Measurements from ENCODE around the gene ZNF511.

DNA sequence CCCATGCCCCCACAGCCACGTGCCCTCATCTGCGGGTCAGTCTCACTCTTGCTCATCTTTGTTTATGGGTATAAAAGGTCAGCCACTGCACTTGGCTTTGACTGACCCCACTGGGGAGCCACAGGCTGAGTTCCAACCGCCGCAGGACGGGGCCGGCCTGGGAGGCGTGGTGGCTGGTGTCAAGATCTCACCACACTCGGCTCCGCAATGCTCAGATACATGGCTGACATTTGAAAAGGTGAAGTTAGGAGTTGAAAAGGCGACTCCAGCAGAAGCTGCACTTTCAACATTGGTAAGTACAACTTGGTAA lies 14.9 kb upstream of the ZNF511 start:
- TF ChIP-seq, protein P1, sequence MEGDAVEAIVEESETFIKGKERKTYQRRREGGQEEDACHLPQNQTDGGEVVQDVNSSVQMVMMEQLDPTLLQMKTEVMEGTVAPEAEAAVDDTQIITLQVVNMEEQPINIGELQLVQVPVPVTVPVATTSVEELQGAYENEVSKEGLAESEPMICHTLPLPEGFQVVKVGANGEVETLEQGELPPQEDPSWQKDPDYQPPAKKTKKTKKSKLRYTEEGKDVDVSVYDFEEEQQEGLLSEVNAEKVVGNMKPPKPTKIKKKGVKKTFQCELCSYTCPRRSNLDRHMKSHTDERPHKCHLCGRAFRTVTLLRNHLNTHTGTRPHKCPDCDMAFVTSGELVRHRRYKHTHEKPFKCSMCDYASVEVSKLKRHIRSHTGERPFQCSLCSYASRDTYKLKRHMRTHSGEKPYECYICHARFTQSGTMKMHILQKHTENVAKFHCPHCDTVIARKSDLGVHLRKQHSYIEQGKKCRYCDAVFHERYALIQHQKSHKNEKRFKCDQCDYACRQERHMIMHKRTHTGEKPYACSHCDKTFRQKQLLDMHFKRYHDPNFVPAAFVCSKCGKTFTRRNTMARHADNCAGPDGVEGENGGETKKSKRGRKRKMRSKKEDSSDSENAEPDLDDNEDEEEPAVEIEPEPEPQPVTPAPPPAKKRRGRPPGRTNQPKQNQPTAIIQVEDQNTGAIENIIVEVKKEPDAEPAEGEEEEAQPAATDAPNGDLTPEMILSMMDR (IDR thresholded peaks at IDR 0.05) = no peak
- no peak for TF ChIP-seq EZH2 (IDR thresholded peaks at IDR 0.05; ENCODE audit: borderline replicate concordance, insufficient read depth, low read depth, low read length, poor library complexity, severe bottlenecking)
